Keratinocyte (primary cell): ENCODE results near the gene NOP9. TPM values are rescaled to one million over a fixed set of nuclear protein-coding genes. Genes with fewer than 3 reads are reported as not detected.

Experiments
- DNase-seq: peaks from one replicate; pipeline ENCODE4 v3.0.0-alpha.2; 2011; ENCODE audit warnings: low read depth, missing footprints, low spot score
- FAIRE-seq: peaks from 2 replicates; lab custom pipeline; 2011; peaks lifted over from hg19 to GRCh38; lab: Jason Lieb, UNC
- H2AFZ ChIP-seq: 2 replicates; pipeline ENCODE4 v1.6.0; 2012; ENCODE audit warnings: low read length, control low read depth, inconsistent platforms; ENCODE audit not compliant: control insufficient read depth
- H3K27ac ChIP-seq: 2 replicates; pipeline ENCODE4 v1.5.1; 2011; ENCODE audit warnings: low read length; ENCODE audit not compliant: control insufficient read depth, insufficient read depth
- H3K27me3 ChIP-seq: 3 replicates; pipeline ENCODE4 v1.6.0; 2011; ENCODE audit warnings: low read length; ENCODE audit not compliant: control insufficient read depth, insufficient read depth; ENCODE audit errors: extremely low read depth
- H3K36me3 ChIP-seq, 2 experiments: 2 replicates in 1 of 2; 3 replicates in 1 of 2; pipeline ENCODE4 v1.5.1; 2011; ENCODE audit warnings: low read length in 2 of 2, mild to moderate bottlenecking in 1 of 2; ENCODE audit not compliant: control insufficient read depth in 2 of 2, insufficient read depth in 2 of 2; ENCODE audit errors: extremely low read depth in 1 of 2
- H3K4me1 ChIP-seq: 3 replicates; pipeline ENCODE4 v1.5.1; 2011; ENCODE audit warnings: low read length; ENCODE audit not compliant: control insufficient read depth, insufficient read depth; ENCODE audit errors: extremely low read depth
- H3K4me2 ChIP-seq: 3 replicates; pipeline ENCODE4 v1.6.0; 2011; ENCODE audit warnings: low read depth, low read length; ENCODE audit not compliant: control insufficient read depth, insufficient read depth; ENCODE audit errors: extremely low read depth
- H3K4me3 ChIP-seq, 3 experiments: fragments of 200-600 bp in 1 of 3; sonication (generic) in 1 of 3; 2 replicates in 2 of 3; 3 replicates in 1 of 3; pipeline ENCODE4 v1.5.1; 2011 to 2016; ENCODE audit warnings: low read length in 3 of 3, mild to moderate bottlenecking in 3 of 3, control low read depth in 2 of 3, inconsistent platforms in 1 of 3, low read depth in 1 of 3, mixed read lengths in 1 of 3, mixed run types in 1 of 3, moderate library complexity in 1 of 3; ENCODE audit not compliant: control insufficient read depth in 2 of 3, insufficient read depth in 2 of 3; ENCODE audit errors: extremely low read depth in 1 of 3
- H3K79me2 ChIP-seq: 2 replicates; pipeline ENCODE4 v1.6.0; 2012; ENCODE audit warnings: low read length; ENCODE audit not compliant: control insufficient read depth, insufficient read depth
- H3K9ac ChIP-seq: 3 replicates; pipeline ENCODE4 v1.6.0; 2011; ENCODE audit warnings: low read length; ENCODE audit not compliant: control insufficient read depth, insufficient read depth; ENCODE audit errors: extremely low read depth
- H3K9me1 ChIP-seq: 3 replicates; pipeline ENCODE4 v1.6.0; 2011; ENCODE audit warnings: low read length; ENCODE audit not compliant: control insufficient read depth, insufficient read depth; ENCODE audit errors: extremely low read depth
- H3K9me3 ChIP-seq: 2 replicates; pipeline ENCODE4 v1.5.1; 2012; ENCODE audit warnings: low read depth, low read length; ENCODE audit not compliant: control insufficient read depth
- H4K20me1 ChIP-seq: 3 replicates; pipeline ENCODE4 v1.6.0; 2011; ENCODE audit warnings: low read length; ENCODE audit not compliant: control insufficient read depth, insufficient read depth; ENCODE audit errors: extremely low read depth
- CTCF ChIP-seq, 3 experiments: IDR thresholded peaks in 1 of 3; conservative IDR thresholded peaks in 1 of 3; optimal IDR thresholded peaks in 1 of 3; 2 replicates in 2 of 3; 3 replicates in 1 of 3; pipeline versions ENCODE3 to v1.5.1; 2011; ENCODE audit warnings: low read length in 3 of 3, mild to moderate bottlenecking in 3 of 3, moderate library complexity in 2 of 3, control low read depth in 1 of 3, inconsistent platforms in 1 of 3; ENCODE audit not compliant: insufficient read depth in 2 of 3; ENCODE audit errors: extremely low read depth in 1 of 3
- EZH2 ChIP-seq: IDR thresholded peaks from one replicate; pipeline ENCODE4 v1.6.1; 2012; ENCODE audit warnings: inconsistent platforms, mild to moderate bottlenecking, low read length, moderate library complexity
- dilution Hi-C: fragments of 300-500 bp; cut with MboI; formaldehyde crosslinking; loops from one replicate; pipeline ENCODE4 v1.7.0; 2020; ENCODE audit warnings: low sequenced_read_pairs; ENCODE audit not compliant: extremely low pct_ligation_motif_present
- polyA plus RNA-seq, 5 experiments: library from polyadenylated mRNA; depleted of rRNA in 3 of 5; stranded (reverse) in 3 of 5; stranded (forward) in 1 of 5; unstranded in 1 of 5; fragments of >200 nt; gene quantifications; 1 replicate in 1 of 5; 2 replicates in 3 of 5; 3 replicates in 1 of 5; pipeline versions ENCODE4 v1.2.1 to v1.2.3, GENCODE V29; 2011 to 2012; ENCODE audit warnings: missing spikeins in 2 of 5, low read depth in 1 of 5, low replicate concordance in 1 of 5

The NOP9 gene
- polyA plus RNA-seq, 1 donor (not counting 4 experiments of a cell fraction or from before 2014, with no cell fraction given): 19.9 TPM

- Histone ChIP-seq H3K9me1 (no peaks in the 10 kb centered on the region), H3K36me3 (peaks cover 15 to 27% of the 10 kb centered on the region in 2 experiments), H3K79me2 (peaks cover 3% of the 10 kb centered on the region), H4K20me1 (no peaks in the 10 kb centered on the region), H3K4me3 (no peak overlapping the region), H3K27me3 (no peaks in the 10 kb centered on the region), H3K4me1 (peaks cover 41% of the 10 kb centered on the region), H2AFZ (no peak overlapping the region), H3K9ac (no peak overlapping the region), H3K9me3 (no peaks in the 10 kb centered on the region), H3K27ac (no peak overlapping the region), H3K4me2 (no peak overlapping the region)
- dilution Hi-C loops: no loop called here
- TF ChIP-seq CTCF (optimal IDR thresholded peaks at IDR 0.05 in 1 of 3, IDR thresholded peaks at IDR 0.05 in 1 of 3, conservative IDR thresholded peaks at IDR 0.05 in 1 of 3; ENCODE audit: extremely low read depth in 1 of 3, insufficient read depth in 2 of 3, low read length in 3 of 3): no peak
- no peak for TF ChIP-seq EZH2
- FAIRE-seq (no peak), DNase-seq (no peak)
Observed at GRCh38 chr14:24269368-24269767, 30.3 kb upstream of the NOP9 start.

GRCh38 chr14:24269910-24270536 is 29.6 kb upstream of the NOP9 start:
- Histone ChIP-seq H3K4me3 (no peak overlapping the region), H3K4me1 (peaks cover 39% of the 10 kb centered on the region), H3K9ac (no peak overlapping the region), H3K79me2 (peaks cover 3% of the 10 kb centered on the region), H3K4me2 (peak overlapping the region; percentile 86), H2AFZ (no peak overlapping the region), H3K9me3 (no peaks in the 10 kb centered on the region), H4K20me1 (no peaks in the 10 kb centered on the region), H3K27me3 (no peaks in the 10 kb centered on the region), H3K36me3 (peaks cover 15 to 27% of the 10 kb centered on the region in 2 experiments), H3K9me1 (no peaks in the 10 kb centered on the region), H3K27ac (no peak overlapping the region)
- DNase-seq (no peak), FAIRE-seq (no peak)
- no peak for TF ChIP-seq CTCF (optimal IDR thresholded peaks at IDR 0.05 in 1 of 3, IDR thresholded peaks at IDR 0.05 in 1 of 3, conservative IDR thresholded peaks at IDR 0.05 in 1 of 3; ENCODE audit: extremely low read depth in 1 of 3, insufficient read depth in 2 of 3, low read length in 3 of 3)
- no peak for TF ChIP-seq EZH2
- dilution Hi-C loops: no loop called here
